Progenitor cell of endocrine pancreas (in vitro differentiated cells): ENCODE measurements around the gene IPO9. TPM values are rescaled to one million over a fixed set of nuclear protein-coding genes. Genes with fewer than 3 reads are reported as not detected.

Experiments
- DNase-seq: peaks from one replicate; pipeline ENCODE4 v3.0.0; 2021; ENCODE audit warnings: low spot score; ENCODE audit not compliant: unreplicated experiment
- H3K27ac Mint-ChIP-seq: 2 replicates; pipeline ENCODE4 v1.8.0; 2021; ENCODE audit warnings: mild to moderate bottlenecking, moderate library complexity, mixed read lengths
- H3K27me3 Mint-ChIP-seq: 2 replicates; pipeline ENCODE4 v1.8.0; 2021; ENCODE audit warnings: mixed read lengths
- H3K36me3 Mint-ChIP-seq: 2 replicates; pipeline ENCODE4 v1.8.0; 2022; ENCODE audit warnings: mixed read lengths; ENCODE audit not compliant: insufficient read depth
- H3K4me1 Mint-ChIP-seq: 2 replicates; pipeline ENCODE4 v1.8.0; 2021; ENCODE audit warnings: low read depth, mixed read lengths
- H3K4me3 Mint-ChIP-seq: 2 replicates; pipeline ENCODE4 v1.8.0; 2021; ENCODE audit warnings: low read depth, mild to moderate bottlenecking, moderate library complexity, mixed read lengths
- H3K9me3 Mint-ChIP-seq: 2 replicates; pipeline ENCODE4 v1.8.0; 2021; ENCODE audit warnings: low read depth, mixed read lengths
- CTCF ChIP-seq: fragments of 200-600 bp; sonication (generic); IDR thresholded peaks from one replicate; pipeline ENCODE4 v1.5.0; 2021; ENCODE audit warnings: antibody characterized with exemption, mild to moderate bottlenecking; ENCODE audit not compliant: unreplicated experiment
- total RNA-seq: library from RNA; stranded (reverse); gene quantifications from 2 replicates; pipeline ENCODE4 v1.2.1, GENCODE V29; 2021

IPO9 gene
- total RNA-seq, 1 donor from 2014 or later = 99.8 TPM

- Mint-ChIP-seq H3K27me3 (peaks cover 6% of the 10 kb centered on the region), H3K27ac (no peak overlapping the region), H3K9me3 (no peaks in the 10 kb centered on the region), H3K4me3 (no peak overlapping the region), H3K36me3 (peaks cover 4% of the 10 kb centered on the region), H3K4me1 (peaks cover 4% of the 10 kb centered on the region)
- no peak for DNase-seq
- TF ChIP-seq CTCF = no peak
Observed at GRCh38 chr1:201880928-201881571, 52.1 kb downstream of the IPO9 start.

- Mint-ChIP-seq H3K9me3 (no peaks in the 10 kb centered on the region), H3K36me3 (peaks cover 1% of the 10 kb centered on the region), H3K27ac (no peak overlapping the region), H3K4me1 (peaks cover 4% of the 10 kb centered on the region), H3K27me3 (peaks cover 9% of the 10 kb centered on the region), H3K4me3 (no peak overlapping the region)
- no peak for DNase-seq
- TF ChIP-seq CTCF = no peak
Observed at GRCh38 chr1:201881617-201882016, 52.7 kb downstream of the IPO9 start.

GRCh38 chr1:201882665-201883132 lies 53.7 kb downstream of the IPO9 start:
- Mint-ChIP-seq H3K27ac (no peak overlapping the region), H3K4me3 (no peak overlapping the region), H3K36me3 (no peaks in the 10 kb centered on the region), H3K4me1 (peaks cover 4% of the 10 kb centered on the region), H3K27me3 (peaks cover 18% of the 10 kb centered on the region), H3K9me3 (no peaks in the 10 kb centered on the region)
- DNase-seq = no peak
- no peak for TF ChIP-seq CTCF

- TF ChIP-seq CTCF = no peak
- Mint-ChIP-seq H3K4me1 (peaks cover 4% of the 10 kb centered on the region), H3K4me3 (no peak overlapping the region), H3K36me3 (no peaks in the 10 kb centered on the region), H3K9me3 (no peaks in the 10 kb centered on the region), H3K27me3 (peaks cover 24% of the 10 kb centered on the region), H3K27ac (no peak overlapping the region)
- DNase-seq = no peak
Observed at GRCh38 chr1:201883266-201883665, 54.3 kb downstream of the IPO9 start.

GRCh38 chr1:201883786-201884185 lies 54.8 kb downstream of the IPO9 start:
- no peak for TF ChIP-seq CTCF
- no peak overlapping the region for H3K27ac Mint-ChIP-seq
- no peak for DNase-seq
- peaks cover 3% of the 10 kb centered on the region for H3K4me1 Mint-ChIP-seq
- no peaks in the 10 kb centered on the region for H3K36me3 Mint-ChIP-seq
- peaks cover 25% of the 10 kb centered on the region for H3K27me3 Mint-ChIP-seq
- H3K9me3 Mint-ChIP-seq = no peaks in the 10 kb centered on the region
- no peak overlapping the region for H3K4me3 Mint-ChIP-seq
